Immature natural killer cell (primary cell): ENCODE measurements around the gene LIMS1. TPM values are rescaled to one million over a fixed set of nuclear protein-coding genes. Genes with fewer than 3 reads are reported as not detected.
A peak's percentile ranks its signal among the peaks of the same experiment; 100 is the strongest.
"Not testable (repeated sequence)": the region's sequence is repeated elsewhere in the genome, so short reads cannot be mapped to it uniquely, and the experiment has no call there.

Experiments used
- DNase-seq, 3 donors: peaks; one replicate each; pipeline ENCODE4 v3.0.0; 2022; ENCODE audit warnings: mixed read lengths in 1 of 3
- H3K27ac Mint-ChIP-seq, 6 donors: one replicate each; pipeline ENCODE4 v1.8.0; 2020; ENCODE audit warnings: mixed read lengths in 6 of 6, mild to moderate bottlenecking in 5 of 6, inconsistent platforms in 4 of 6, moderate library complexity in 3 of 6
- H3K27me3 Mint-ChIP-seq, 3 donors: one replicate each; pipeline ENCODE4 v1.8.0; 2020 to 2021; ENCODE audit warnings: low read depth in 3 of 3, mild to moderate bottlenecking in 3 of 3, mixed read lengths in 3 of 3, moderate library complexity in 3 of 3, inconsistent platforms in 1 of 3
- H3K36me3 Mint-ChIP-seq, 3 donors: one replicate each; pipeline ENCODE4 v1.8.0; 2020; ENCODE audit warnings: mixed read lengths in 3 of 3, inconsistent platforms in 2 of 3, mild to moderate bottlenecking in 2 of 3
- H3K4me1 Mint-ChIP-seq, 2 donors: one replicate each; pipeline ENCODE4 v1.8.0; 2020; ENCODE audit warnings: inconsistent platforms in 2 of 2, mild to moderate bottlenecking in 2 of 2, mixed read lengths in 2 of 2, moderate library complexity in 1 of 2
- H3K4me3 Mint-ChIP-seq, 5 donors: one replicate each; pipeline ENCODE4 v1.8.0; 2020; ENCODE audit warnings: mild to moderate bottlenecking in 5 of 5, mixed read lengths in 5 of 5, inconsistent platforms in 3 of 5, moderate library complexity in 3 of 5
- H3K9me3 Mint-ChIP-seq, 6 donors: one replicate each; pipeline ENCODE4 v1.8.0; 2020; ENCODE audit warnings: mild to moderate bottlenecking in 6 of 6, mixed read lengths in 6 of 6, inconsistent platforms in 4 of 6, moderate library complexity in 3 of 6
- polyA plus RNA-seq, 3 donors: library from polyadenylated mRNA; unstranded; fragments of 300-500 nt; fragmentation: Illumina TruSeq; gene quantifications; one replicate each; pipeline ENCODE4 v1.2.3, GENCODE V29; 2021

LIMS1 gene
- polyA plus RNA-seq, 3 donors from 2014 or later, result 31.3 to 64.7 (median 60.6) TPM

GRCh38 chr2:108536133-108536780, 2.0 kb downstream of the LIMS1 start:
- H3K4me3 Mint-ChIP-seq, result peak overlapping the region in 4 of 5 donors; percentile 11 to 53 (median 36)
- H3K27ac Mint-ChIP-seq, result peak overlapping the region in 2 of 6 donors; percentile 42 to 83

GRCh38 chr2:108536911-108537310, 2.6 kb downstream of the LIMS1 start:
- DNase-seq, result no peak
- Mint-ChIP-seq H3K9me3 (no peaks in the 10 kb centered on the region), H3K27ac (no peak overlapping the region), H3K36me3 (no peaks in the 10 kb centered on the region), H3K4me3 (no peak overlapping the region), H3K4me1 (peaks cover 20 to 35% of the 10 kb centered on the region in 2 donors), H3K27me3 (peaks cover 5 to 8% (median 5%) of the 10 kb centered on the region in 3 donors)

More at GRCh38 chr2:108536133-108536780, 2.0 kb downstream of the LIMS1 start:
- no peaks in the 10 kb centered on the region for H3K9me3 Mint-ChIP-seq
- H3K36me3 Mint-ChIP-seq, result no peaks in the 10 kb centered on the region
- no peak for DNase-seq
- H3K27me3 Mint-ChIP-seq, result peaks cover 5 to 8% (median 5%) of the 10 kb centered on the region in 3 donors
- H3K4me1 Mint-ChIP-seq, result peaks cover 20 to 36% of the 10 kb centered on the region in 2 donors

GRCh38 chr2:108538000-108538625, 3.8 kb downstream of the LIMS1 start:
- Mint-ChIP-seq H3K27me3 (peaks cover 5 to 8% (median 5%) of the 10 kb centered on the region in 3 donors), H3K9me3 (no peaks in the 10 kb centered on the region), H3K4me1 (peaks cover 20 to 32% of the 10 kb centered on the region in 2 donors), H3K36me3 (peaks cover 0 to 5% (median 0%) of the 10 kb centered on the region in 3 donors), H3K4me3 (no peak overlapping the region), H3K27ac (no peak overlapping the region)
- DNase-seq, result no peak

DNA sequence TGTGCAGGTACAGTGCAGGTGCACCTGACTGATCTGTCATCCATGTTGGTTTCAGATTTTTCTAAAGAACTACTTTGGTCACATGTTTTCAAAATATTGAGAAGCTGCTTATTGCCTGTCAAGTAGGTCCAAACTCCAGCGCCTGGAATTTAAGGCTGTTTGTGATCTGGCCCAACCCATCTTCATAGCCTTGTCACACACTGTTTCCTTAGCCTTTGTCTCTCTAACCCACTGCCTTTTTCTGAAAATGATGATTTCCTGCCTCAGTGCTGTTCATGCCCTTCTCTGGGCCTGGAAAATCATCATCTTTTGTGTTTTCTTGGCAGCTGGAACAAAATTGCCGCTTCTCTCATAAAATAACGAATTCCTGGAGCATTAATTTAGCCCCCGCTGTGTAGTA, 7.2 kb downstream of the LIMS1 start:
- DNase-seq, result no peak
- H3K4me3 Mint-ChIP-seq, result no peak overlapping the region
- H3K4me1 Mint-ChIP-seq, result peaks cover 0 to 8% of the 10 kb centered on the region in 2 donors
- H3K9me3 Mint-ChIP-seq, result no peaks in the 10 kb centered on the region
- peaks cover 0 to 4% (median 0%) of the 10 kb centered on the region in 3 donors for H3K27me3 Mint-ChIP-seq
- peaks cover 0 to 5% (median 0%) of the 10 kb centered on the region in 3 donors for H3K36me3 Mint-ChIP-seq
- no peak overlapping the region for H3K27ac Mint-ChIP-seq

DNA sequence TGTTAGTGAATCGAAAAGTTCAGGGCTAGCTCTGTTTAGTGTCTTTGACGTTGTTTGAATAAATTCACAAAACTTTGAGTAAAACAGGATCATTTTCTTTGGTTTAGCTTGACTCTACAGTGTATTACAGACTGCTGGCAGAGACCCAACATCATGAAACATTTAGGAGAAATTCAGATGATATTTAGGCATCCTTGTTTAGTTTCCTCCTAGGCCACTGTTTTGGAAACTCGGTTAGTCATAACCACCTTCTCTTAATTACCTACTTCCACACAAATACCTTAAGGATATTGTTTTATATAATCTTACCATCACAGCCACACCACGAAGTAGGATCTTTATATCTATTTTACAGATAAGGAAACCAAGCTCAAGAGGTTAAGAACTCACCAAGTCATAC, 7.8 kb downstream of the LIMS1 start:
- H3K4me3 Mint-ChIP-seq, result no peak overlapping the region
- no peaks in the 10 kb centered on the region for H3K9me3 Mint-ChIP-seq
- no peak overlapping the region for H3K27ac Mint-ChIP-seq
- peaks cover 0 to 4% (median 0%) of the 10 kb centered on the region in 3 donors for H3K27me3 Mint-ChIP-seq
- DNase-seq, result no peak
- peaks cover 0 to 5% (median 0%) of the 10 kb centered on the region in 3 donors for H3K36me3 Mint-ChIP-seq
- peaks cover 0 to 8% of the 10 kb centered on the region in 2 donors for H3K4me1 Mint-ChIP-seq

DNA sequence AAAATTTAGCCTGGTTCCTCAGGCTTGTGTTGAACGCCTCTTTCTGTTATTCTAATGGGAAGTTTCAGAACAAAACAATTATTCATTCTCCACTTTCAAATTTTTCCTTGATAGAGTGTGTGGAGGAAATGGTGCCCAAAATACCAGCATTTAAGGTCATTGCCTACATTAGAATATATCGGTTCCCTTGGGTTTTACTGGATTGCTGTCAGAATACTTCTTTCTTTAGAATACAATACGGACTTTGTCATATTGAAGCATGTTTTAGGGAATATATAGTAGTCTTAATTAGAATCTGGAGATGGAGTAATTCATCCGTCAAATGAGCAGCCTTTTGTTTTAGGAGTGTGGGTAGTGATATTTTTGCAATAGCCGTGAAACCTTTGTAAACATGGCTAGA, 13.3 kb downstream of the LIMS1 start:
- no peak for DNase-seq
- peak overlapping the region in 1 of 6 donors; percentile 2 for H3K27ac Mint-ChIP-seq
- H3K27me3 Mint-ChIP-seq, result peaks cover 0 to 3% (median 0%) of the 10 kb centered on the region in 3 donors
- H3K9me3 Mint-ChIP-seq, result no peaks in the 10 kb centered on the region
- peaks cover 0 to 3% (median 0%) of the 10 kb centered on the region in 3 donors for H3K36me3 Mint-ChIP-seq
- no peaks in the 10 kb centered on the region for H3K4me1 Mint-ChIP-seq
- no peak overlapping the region for H3K4me3 Mint-ChIP-seq

GRCh38 chr2:108548208-108549003, 14.1 kb downstream of the LIMS1 start:
- Mint-ChIP-seq H3K4me1 (no peaks in the 10 kb centered on the region), H3K9me3 (no peaks in the 10 kb centered on the region), H3K27me3 (peaks cover 0 to 3% (median 0%) of the 10 kb centered on the region in 3 donors), H3K36me3 (no peaks in the 10 kb centered on the region), H3K4me3 (no peak overlapping the region), H3K27ac (no peak overlapping the region)
- no peak for DNase-seq

- Mint-ChIP-seq H3K27me3 (peaks cover 0 to 3% (median 0%) of the 10 kb centered on the region in 3 donors), H3K9me3 (no peaks in the 10 kb centered on the region), H3K36me3 (no peaks in the 10 kb centered on the region), H3K4me1 (no peaks in the 10 kb centered on the region), H3K4me3 (no peak overlapping the region), H3K27ac (no peak overlapping the region)
- no peak for DNase-seq
Measured at GRCh38 chr2:108552566-108552965, 18.3 kb downstream of the LIMS1 start.

GRCh38 chr2:108553209-108553919, 19.1 kb downstream of the LIMS1 start:
- no peak for DNase-seq
- H3K4me1 Mint-ChIP-seq, result no peaks in the 10 kb centered on the region
- no peaks in the 10 kb centered on the region for H3K36me3 Mint-ChIP-seq
- H3K4me3 Mint-ChIP-seq, result no peak overlapping the region
- no peaks in the 10 kb centered on the region for H3K27me3 Mint-ChIP-seq
- no peak overlapping the region for H3K27ac Mint-ChIP-seq
- no peaks in the 10 kb centered on the region for H3K9me3 Mint-ChIP-seq

- Mint-ChIP-seq H3K27me3 (no peaks in the 10 kb centered on the region), H3K4me3 (no peak overlapping the region), H3K4me1 (no peaks in the 10 kb centered on the region), H3K36me3 (no peaks in the 10 kb centered on the region), H3K9me3 (no peaks in the 10 kb centered on the region), H3K27ac (no peak overlapping the region)
- DNase-seq, result no peak
Measured at GRCh38 chr2:108554528-108554927, 20.3 kb downstream of the LIMS1 start.

DNA sequence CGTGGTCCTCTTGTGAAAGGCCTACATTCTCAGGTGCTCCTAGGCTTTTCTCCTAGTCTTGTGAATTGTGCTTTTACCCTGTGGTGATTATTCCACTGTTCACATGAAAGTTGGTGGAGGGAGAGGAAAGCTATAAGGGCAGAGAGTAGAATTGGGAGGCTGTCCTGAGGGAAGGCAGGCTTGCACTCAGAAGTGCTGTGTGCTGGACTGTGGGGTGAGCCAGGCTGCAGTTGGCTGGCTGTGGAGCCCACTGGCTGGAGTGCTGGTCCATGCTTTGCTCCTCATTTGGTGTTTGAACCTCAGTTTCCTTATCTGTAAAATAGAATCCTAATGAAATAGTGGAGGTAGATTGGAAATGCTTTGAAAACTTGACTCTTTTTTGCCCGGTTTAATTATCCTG, 21.3 kb downstream of the LIMS1 start:
- DNase-seq, result no peak
- Mint-ChIP-seq H3K9me3 (no peaks in the 10 kb centered on the region), H3K27ac (no peak overlapping the region), H3K4me1 (no peaks in the 10 kb centered on the region), H3K36me3 (no peaks in the 10 kb centered on the region), H3K27me3 (no peaks in the 10 kb centered on the region), H3K4me3 (no peak overlapping the region)

- H3K27me3 Mint-ChIP-seq, H3K4me1 Mint-ChIP-seq, H3K9me3 Mint-ChIP-seq, H3K27ac Mint-ChIP-seq, H3K4me3 Mint-ChIP-seq, H3K36me3 Mint-ChIP-seq, DNase-seq: not testable (repeated sequence)
Measured at GRCh38 chr2:108556581-108556980, 22.3 kb downstream of the LIMS1 start.

GRCh38 chr2:108560241-108560811, 26.1 kb downstream of the LIMS1 start:
- H3K36me3 Mint-ChIP-seq, result no peaks in the 10 kb centered on the region
- no peak for DNase-seq
- no peaks in the 10 kb centered on the region for H3K9me3 Mint-ChIP-seq
- H3K4me3 Mint-ChIP-seq, result no peak overlapping the region
- H3K27ac Mint-ChIP-seq, result peak overlapping the region in 1 of 6 donors; percentile 42
- H3K27me3 Mint-ChIP-seq, result no peaks in the 10 kb centered on the region
- H3K4me1 Mint-ChIP-seq, result peaks cover 4 to 11% of the 10 kb centered on the region in 2 donors
